TTC549 (cell line): ENCODE measurements around the gene PABPC5.

ENCODE experiments used
- FAIRE-seq: peaks from 2 replicates; lab custom pipeline; 2012; peaks lifted over from hg19 to GRCh38; lab: Jason Lieb, UNC

The PABPC5 gene

GRCh38 chrX:91434351-91435168, at the start of gene PABPC5:
TSS of gene PABPC5 (plus strand) at chrX:91434839. CDS start at chrX:91435578, 739 bp downstream.
- no peak for FAIRE-seq

GRCh38 chrX:91389026-91389425, 45.6 kb upstream of the PABPC5 start:
- FAIRE-seq, result no peak

- no peak for FAIRE-seq
Observed at GRCh38 chrX:91414713-91415112, 19.9 kb upstream of the PABPC5 start.

- FAIRE-seq, result no peak
Observed at GRCh38 chrX:91435395-91435794, 756 bp downstream of the PABPC5 start.
